NCI-H524 (cell line): ENCODE data around the gene IDS.
"Not testable (repeated sequence)": the region's sequence is repeated elsewhere in the genome, so short reads cannot be mapped to it uniquely, and the experiment has no call there.

ENCODE experiments used
- DNase-seq, 2 experiments: peaks; one replicate each; lab custom pipeline; 2025; lab: John Stamatoyannopoulos, UW

Gene IDS

DNA sequence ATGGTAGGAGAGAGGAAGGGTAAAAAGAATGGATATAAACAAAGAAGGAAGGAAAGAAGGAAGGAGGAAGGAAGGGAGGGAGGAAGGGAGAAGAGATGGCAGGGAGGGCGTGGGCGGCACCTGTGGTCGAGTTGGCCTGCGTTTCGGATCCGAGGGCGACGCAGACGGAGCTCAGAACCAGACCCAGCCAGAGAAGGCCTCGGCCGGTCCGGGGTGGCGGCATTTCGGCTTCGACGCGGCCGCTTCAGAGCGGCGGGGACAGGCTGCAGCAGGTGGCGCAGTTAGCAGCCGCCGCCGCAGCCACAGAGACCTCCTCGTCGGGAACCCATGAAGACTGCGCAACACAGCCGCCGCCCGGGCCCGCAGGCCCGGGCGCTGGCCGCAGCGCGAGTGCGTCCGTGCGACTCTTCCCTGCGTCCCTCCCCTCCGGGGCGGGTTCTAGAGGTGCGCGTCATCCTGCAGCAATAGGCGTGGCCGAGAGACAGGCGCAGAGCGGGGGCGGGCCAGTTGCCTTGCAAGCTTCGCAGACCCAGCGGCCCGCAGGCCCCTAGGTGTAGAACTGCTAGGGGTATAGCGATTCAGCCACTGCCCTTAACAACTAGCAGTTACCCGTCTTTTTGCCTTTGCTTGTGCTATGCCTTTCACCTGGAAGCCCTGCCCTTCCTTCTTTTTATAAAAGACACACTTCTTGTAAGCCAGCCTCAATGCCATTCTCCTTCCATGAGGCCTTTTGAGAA is at the start of gene IDS:
Gene IDS, minus strand, starts transcription at position 392 of the 737 bp plus-strand sequence. Its CDS starts 169 bp downstream, at position 223.
- peak; percentile 87 to 92 for DNase-seq

- DNase-seq = not testable (repeated sequence)
Measured at GRCh38 chrX:149551939-149552248, 46.8 kb upstream of the IDS start.

DNA sequence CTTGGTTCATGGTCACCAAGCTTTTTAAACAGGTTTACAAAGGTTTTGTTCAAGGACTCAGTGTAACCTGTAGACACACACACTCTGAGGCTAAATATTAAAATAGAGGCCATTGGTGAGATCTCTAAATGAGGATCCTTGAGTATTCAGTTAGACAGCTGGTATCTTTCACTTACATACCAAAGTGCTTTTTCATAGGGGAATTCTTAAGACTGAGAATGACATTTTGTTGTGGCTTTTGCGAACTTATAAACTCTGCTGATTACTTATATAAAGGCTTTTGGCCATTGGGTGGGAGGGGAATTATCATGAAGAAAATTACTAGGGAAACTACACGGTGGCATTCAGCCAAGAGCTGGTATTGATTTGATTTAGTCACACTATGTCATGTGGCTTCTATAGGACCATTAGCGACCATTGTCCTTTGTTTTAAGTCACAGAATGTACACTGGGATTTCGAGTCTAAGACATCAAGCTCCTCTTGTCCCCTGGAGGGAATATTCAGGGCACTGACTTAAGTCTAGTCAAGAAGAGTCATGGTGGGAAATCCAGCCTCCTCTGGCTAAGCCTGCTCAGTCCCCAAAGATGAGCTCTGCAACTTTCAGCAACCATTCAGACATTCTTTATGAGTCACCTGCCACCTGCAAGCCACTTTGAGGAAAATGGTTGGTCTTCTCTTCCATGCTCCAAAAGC is 46.3 kb upstream of the IDS start:
- not testable (repeated sequence) for DNase-seq

GRCh38 chrX:149550454-149550853 is 45.3 kb upstream of the IDS start:
- not testable (repeated sequence) for DNase-seq

GRCh38 chrX:149549701-149550100 is 44.6 kb upstream of the IDS start, which contains the start of gene HSFX3:
TSS of gene HSFX3 (minus strand) at chrX:149549924. CDS start at chrX:149549852, 72 bp downstream.
- DNase-seq = not testable (repeated sequence)

GRCh38 chrX:149547782-149548181 is 42.7 kb upstream of the IDS start:
- not testable (repeated sequence) for DNase-seq

GRCh38 chrX:149546962-149547361 is 41.9 kb upstream of the IDS start:
- DNase-seq = not testable (repeated sequence)

- DNase-seq = peak in 1 of 2 experiments; percentile 13
Measured at GRCh38 chrX:149545545-149546543, 40.7 kb upstream of the IDS start.

GRCh38 chrX:149541521-149542047 is 36.5 kb upstream of the IDS start:
- DNase-seq = no peak

DNA sequence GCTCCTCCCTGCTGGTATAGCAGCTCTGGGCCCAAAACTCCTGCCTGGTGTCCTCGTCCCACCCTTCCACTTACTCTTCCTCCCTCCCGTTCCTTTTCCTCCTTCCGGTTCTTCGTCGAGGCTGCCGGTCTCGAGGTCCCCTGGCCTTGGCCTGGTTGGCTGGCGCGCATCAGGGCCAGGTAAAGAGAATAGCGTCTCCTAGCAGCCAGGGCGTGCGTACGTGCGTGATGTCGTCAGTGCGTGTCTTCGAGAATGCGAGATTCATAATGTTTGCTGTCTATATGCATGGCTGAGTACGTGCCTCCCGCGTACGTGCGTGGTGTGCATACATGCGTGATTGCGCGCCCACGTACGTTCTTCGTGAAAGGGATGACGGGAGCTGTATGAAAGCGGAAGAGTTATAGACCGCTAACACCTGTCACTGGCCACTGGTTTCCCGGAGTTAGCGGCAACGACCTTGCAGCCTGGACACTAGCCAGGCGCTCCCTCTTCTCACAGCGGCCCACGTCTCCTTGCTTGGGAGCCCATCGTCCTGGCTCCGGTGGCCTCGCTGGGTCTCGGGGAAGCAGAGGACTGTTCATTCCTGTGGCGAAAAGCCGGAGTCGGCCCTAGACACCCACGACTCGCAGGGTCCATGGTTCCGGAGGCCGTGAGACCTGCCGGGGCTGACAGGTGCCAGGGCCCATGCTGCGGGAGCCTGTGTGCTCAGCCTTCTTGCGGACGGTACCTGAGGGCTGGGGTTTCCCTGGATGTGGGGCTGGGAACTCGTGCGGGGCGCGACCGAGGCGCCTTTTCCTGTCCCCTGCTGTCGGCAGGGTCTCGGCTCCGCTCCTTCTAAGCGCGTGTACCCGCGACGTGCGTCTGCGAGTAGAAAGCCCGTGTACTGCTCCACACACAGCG is 35.8 kb upstream of the IDS start, which contains the start of gene EOLA1:
Gene EOLA1, plus strand, starts transcription at position 392 of the 900 bp plus-strand sequence. CDS start 4,619 bp downstream, outside the sequence.
- DNase-seq = peak; percentile 95 to 97

- peak; percentile 94 to 96 for DNase-seq
Measured at GRCh38 chrX:149540131-149540620, 35.1 kb upstream of the IDS start.

GRCh38 chrX:149539283-149540130 is 34.4 kb upstream of the IDS start:
- DNase-seq = peak; percentile 86 to 93

DNA sequence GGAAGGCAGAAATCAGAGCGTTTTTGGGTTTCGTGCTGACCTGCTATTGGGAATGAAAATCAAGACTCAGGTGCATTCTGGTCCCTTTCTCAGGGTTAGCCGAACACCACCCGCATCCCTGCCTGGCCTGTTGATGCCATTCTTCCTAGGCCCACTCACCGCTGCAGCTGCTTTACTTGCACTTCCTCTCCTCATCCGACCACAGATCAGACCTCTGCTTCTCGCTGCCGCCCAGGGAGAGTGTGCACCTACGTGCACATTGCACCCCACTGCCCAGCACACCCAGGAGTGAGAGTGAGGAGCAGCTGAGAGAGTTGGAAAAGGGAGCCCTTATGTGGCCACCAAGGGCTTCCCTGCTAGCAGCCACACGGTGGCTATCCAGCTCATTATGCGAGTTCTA is 32.4 kb upstream of the IDS start:
- not testable (repeated sequence) for DNase-seq

GRCh38 chrX:149534926-149535602 is 30.0 kb upstream of the IDS start:
- DNase-seq = not testable (repeated sequence)

GRCh38 chrX:149533999-149534398 is 28.9 kb upstream of the IDS start:
- not testable (repeated sequence) for DNase-seq

GRCh38 chrX:149532868-149533267 is 27.8 kb upstream of the IDS start:
- not testable (repeated sequence) for DNase-seq

DNA sequence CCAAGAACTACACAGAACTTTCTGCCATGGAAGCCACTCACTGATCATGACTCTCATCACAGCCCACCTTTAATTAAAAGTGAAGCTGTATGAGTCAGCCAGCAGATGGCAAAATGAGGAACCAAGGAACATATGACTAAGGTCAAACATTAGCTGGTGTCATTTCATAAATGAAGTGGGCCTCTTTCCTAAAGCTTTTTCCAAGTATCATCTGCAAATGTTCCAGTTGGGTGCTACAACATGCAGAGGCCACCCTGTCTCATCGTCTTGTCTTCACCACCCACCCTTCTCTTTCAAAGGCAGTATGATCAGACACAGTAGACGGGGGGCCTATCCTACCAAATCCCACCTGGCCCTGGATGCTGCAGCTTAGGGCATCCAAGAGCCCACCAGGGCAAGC is 26.5 kb upstream of the IDS start:
- no peak for DNase-seq

- DNase-seq = no peak
Measured at GRCh38 chrX:149528381-149528780, 23.3 kb upstream of the IDS start.

DNA sequence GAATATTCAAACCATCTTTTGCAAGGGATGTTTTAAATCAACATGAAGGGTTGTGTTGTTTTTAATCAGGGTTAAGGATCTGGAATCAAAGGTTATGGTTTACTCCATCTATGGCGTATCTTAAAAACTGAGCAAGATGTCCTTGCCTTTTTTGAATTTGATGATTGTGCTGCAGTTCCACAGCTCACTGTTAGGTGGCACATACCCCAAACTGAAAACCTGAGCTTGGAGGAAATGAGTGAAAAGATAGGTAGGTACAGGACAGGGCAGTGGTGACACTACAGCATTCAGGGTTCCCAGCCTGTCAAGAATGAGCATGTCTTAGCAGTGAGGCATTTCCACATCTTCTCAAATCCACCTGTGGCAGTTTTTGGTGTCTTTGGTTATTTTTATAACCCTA is 22.6 kb upstream of the IDS start:
- DNase-seq = peak; percentile 6 to 34
